Natural killer cell treated with Interleukin-12 subunit alpha and Interleukin-12 subunit beta and Interleukin-15 and Interleukin-18, amount 100 ng/mL, for 72 hours (primary cell): ENCODE measurements around the gene KLK15. TPM values are rescaled to one million over a fixed set of nuclear protein-coding genes. Genes with fewer than 3 reads are reported as not detected.

ENCODE experiments used
- ATAC-seq, 2 donors: fragments of 150-1000 bp; cut with Tn5 transposase in 1 of 2; sonication (Bioruptor Pico), chemical (Tn5 transposase) in 1 of 2; 2 replicates each; pipeline ENCODE4 v1.10.0; 2021
- DNase-seq: peaks from one replicate; pipeline ENCODE4 v3.0.0; 2022; ENCODE audit warnings: low spot score
- H3K27ac Mint-ChIP-seq, 2 donors: 1 replicate in 1 of 2; 2 replicates in 1 of 2; pipeline ENCODE4 v1.8.0; 2022; ENCODE audit warnings: mixed read lengths in 2 of 2, mild to moderate bottlenecking in 1 of 2, moderate library complexity in 1 of 2
- H3K27me3 Mint-ChIP-seq, 2 donors: 1 replicate in 1 of 2; 2 replicates in 1 of 2; pipeline ENCODE4 v1.8.0; 2022; ENCODE audit warnings: mixed read lengths in 2 of 2
- H3K36me3 Mint-ChIP-seq: one replicate; pipeline ENCODE4 v1.8.0; 2022; ENCODE audit warnings: mixed read lengths
- H3K4me1 Mint-ChIP-seq, 2 donors: 1 replicate in 1 of 2; 2 replicates in 1 of 2; pipeline ENCODE4 v1.8.0; 2022; ENCODE audit warnings: low read depth in 2 of 2, mixed read lengths in 2 of 2, mild to moderate bottlenecking in 1 of 2
- H3K4me3 Mint-ChIP-seq: one replicate; pipeline ENCODE4 v1.8.0; 2022; ENCODE audit warnings: mixed read lengths
- H3K9me3 Mint-ChIP-seq: 2 replicates; pipeline ENCODE4 v1.8.0; 2022; ENCODE audit warnings: mixed read lengths
- total RNA-seq, 2 donors: library from RNA; stranded (reverse); gene quantifications; one replicate each; pipeline ENCODE4 v1.2.3, GENCODE V29; 2022

Gene KLK15
- total RNA-seq, 2 donors from 2014 or later = not detected

DNA sequence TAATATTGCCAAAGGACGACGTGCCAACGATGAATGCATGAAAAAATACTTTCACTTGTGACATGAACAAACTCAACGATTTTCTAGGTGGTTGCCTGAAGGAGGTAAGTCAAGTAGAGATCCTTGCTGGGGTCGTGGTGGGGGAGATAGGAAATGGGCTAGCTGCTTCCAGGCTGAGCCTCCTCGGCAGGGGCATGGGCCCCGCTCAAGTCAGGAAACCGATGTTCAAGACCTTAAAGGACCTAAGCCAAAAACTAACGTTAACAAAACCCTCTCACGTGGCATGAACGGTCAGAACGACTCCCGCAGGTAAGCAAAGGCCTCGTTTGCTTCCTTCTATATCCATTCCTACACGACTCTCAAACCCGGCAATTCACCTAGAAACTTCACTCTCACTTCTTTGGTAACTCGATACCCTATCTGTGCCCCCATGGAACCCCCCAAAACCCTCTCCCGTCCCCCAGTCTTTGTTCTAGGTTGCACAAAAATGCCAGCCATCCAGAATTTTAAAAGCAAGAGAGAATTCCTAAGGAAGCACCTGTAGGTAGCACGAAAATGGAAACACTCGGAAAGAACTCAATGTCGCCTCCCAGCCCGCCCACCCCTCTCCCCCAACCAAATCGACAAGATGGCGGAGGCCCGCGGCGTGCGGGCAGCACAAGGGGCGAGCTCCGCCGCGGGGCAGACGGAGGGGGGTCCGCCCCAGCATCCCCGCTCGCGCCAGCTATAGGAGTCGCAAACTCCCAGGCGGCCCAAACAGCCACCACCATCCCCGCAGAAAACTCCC is 29.5 kb downstream of the KLK15 start:
- H3K27ac Mint-ChIP-seq = peak overlapping the region; percentile 98 to 99
- peak overlapping the region; percentile 93 for H3K4me3 Mint-ChIP-seq
- ATAC-seq (peak in 1 of 2 donors; percentile 2), DNase-seq (no peak)
- peaks cover 22% of the 10 kb centered on the region for H3K36me3 Mint-ChIP-seq
- no peaks in the 10 kb centered on the region for H3K27me3 Mint-ChIP-seq
- H3K4me1 Mint-ChIP-seq = peaks cover 30 to 33% of the 10 kb centered on the region in 2 donors
- H3K9me3 Mint-ChIP-seq = no peaks in the 10 kb centered on the region

DNA sequence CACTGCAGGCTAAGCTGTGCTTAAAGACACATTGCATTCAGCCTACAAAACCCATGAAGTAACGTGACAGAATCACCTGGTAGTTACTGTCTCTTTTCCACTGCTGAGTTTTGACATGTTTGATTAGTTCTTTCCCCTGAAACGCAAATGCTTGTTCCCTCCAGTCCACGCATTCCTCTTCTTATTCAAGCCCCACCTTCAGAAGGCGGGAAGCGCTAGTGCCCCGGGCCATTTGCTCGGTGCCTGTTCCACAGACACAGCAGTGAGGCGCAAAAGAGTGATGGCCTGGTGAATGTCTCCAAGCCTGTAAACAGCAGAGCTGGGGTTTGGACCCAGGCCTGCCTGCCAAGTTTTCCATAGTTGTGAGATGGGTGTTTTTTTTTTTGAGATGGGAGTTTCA is 32.3 kb downstream of the KLK15 start:
- ATAC-seq = no peak
- Mint-ChIP-seq H3K4me1 (peaks cover 26 to 31% of the 10 kb centered on the region in 2 donors), H3K4me3 (peak overlapping the region; percentile 51), H3K36me3 (peaks cover 22% of the 10 kb centered on the region), H3K27ac (peak overlapping the region; percentile 27 to 33), H3K27me3 (no peaks in the 10 kb centered on the region), H3K9me3 (no peaks in the 10 kb centered on the region)
- DNase-seq = no peak

DNA sequence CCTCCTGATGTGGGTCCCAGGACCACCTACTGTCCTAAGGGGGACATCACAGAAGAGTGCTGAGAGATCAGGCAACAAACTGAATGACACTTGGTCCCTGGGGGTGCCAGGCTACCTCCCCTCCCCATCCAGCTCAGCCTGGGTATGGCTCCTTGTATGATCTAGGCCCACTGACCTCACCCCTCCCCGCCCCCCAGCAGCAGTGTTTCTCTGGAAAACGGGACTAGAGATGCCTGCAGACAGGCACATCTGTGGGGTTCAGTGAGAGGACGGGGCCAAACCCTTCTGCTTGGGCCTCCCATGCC is 33.9 kb downstream of the KLK15 start:
- Mint-ChIP-seq H3K27ac (no peak overlapping the region), H3K4me3 (no peak overlapping the region), H3K4me1 (peaks cover 20 to 21% of the 10 kb centered on the region in 2 donors), H3K36me3 (peaks cover 21% of the 10 kb centered on the region), H3K27me3 (no peaks in the 10 kb centered on the region), H3K9me3 (no peaks in the 10 kb centered on the region)
- ATAC-seq = no peak
- DNase-seq = no peak

DNA sequence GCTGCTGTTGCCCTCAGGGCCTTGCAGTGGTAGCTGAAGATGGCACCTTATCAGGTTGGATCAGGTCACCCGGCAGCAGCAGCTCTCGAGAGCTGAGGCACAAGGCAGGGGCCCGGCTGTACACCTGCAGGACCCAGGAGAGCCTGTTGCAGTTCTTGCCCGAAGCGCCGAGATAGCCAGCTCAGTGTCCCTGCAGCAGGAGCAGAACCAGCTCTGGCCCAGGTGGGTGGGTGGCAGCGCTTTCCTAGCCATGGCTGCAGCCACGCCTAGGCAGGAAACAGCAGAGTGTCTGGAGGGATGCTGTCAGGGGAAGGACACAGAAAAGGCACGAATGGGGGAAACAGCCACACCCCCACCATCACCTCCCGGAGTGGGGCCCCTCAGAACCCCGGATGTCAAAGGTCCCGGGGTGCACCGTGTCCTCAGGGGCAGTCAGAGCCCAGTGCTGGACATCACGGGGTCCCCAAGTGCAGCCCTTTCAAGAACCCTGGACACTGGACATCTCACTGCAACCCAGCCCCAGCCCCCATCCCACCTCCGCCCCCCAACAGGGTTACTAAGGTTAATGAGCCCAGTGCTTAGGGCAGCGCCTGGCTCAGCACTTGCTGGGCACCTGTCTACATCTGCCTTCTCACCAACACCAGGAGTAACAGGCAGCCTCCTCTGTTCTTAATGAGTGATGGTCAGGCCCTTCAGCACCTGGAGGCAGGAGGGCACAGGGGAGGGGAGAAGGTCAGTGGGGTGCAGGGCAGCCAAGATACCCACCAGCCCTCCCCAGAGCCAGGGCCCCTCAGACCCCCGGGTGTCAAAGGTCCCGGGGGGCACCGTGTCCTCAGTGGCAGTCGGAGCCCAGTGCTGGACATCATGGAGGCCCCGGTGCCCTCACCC is 34.5 kb downstream of the KLK15 start:
- Mint-ChIP-seq H3K27ac (no peak overlapping the region), H3K27me3 (no peaks in the 10 kb centered on the region), H3K4me3 (no peak overlapping the region), H3K9me3 (no peaks in the 10 kb centered on the region), H3K4me1 (peaks cover 17 to 18% of the 10 kb centered on the region in 2 donors), H3K36me3 (peaks cover 17% of the 10 kb centered on the region)
- ATAC-seq (no peak), DNase-seq (no peak)

DNA sequence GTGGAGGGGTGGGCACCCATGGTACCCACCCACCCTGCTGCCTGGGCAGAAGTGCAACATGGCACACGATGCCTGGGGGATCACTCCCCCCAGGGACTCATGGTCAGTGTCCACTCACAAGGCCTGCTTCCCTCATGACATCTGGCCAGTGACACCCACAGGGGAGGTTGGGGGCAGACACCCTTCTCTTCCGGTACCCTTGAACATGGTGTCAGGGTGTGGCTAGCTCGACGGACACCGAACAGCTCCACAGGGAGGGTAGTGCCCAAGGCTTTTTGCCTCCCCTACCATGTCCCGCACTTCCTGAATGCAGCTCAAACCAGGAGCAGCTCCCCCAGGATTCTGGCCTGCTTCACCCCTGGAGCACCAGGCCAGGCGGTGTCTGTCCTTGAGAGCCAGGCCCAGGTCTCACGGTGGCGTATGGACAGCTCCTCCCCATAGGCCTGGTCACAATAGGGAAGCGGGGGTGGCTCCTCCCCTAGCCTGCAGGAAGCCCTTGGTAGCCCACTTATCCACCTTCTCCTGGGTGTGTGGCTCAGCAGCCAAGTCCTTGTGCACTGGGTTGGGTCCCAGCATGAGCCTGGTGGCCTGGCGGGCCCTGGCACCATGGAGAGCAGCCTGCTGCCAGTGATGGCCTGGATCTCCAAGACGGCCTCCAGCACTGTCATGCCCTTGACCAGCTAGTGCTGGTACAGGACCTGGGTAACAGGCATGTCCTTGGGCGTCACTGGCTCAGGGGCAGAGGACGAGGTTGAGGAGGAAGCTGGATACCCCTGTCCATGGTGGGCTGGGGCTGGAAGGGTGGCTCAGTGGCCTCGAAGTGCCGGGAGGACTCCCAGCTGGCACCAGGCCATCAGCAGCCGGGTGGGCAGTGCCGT is 35.4 kb downstream of the KLK15 start:
- DNase-seq (no peak), ATAC-seq (no peak)
- Mint-ChIP-seq H3K36me3 (peaks cover 12% of the 10 kb centered on the region), H3K4me3 (no peak overlapping the region), H3K4me1 (peaks cover 11 to 12% of the 10 kb centered on the region in 2 donors), H3K27me3 (no peaks in the 10 kb centered on the region), H3K27ac (no peak overlapping the region), H3K9me3 (no peaks in the 10 kb centered on the region)

DNA sequence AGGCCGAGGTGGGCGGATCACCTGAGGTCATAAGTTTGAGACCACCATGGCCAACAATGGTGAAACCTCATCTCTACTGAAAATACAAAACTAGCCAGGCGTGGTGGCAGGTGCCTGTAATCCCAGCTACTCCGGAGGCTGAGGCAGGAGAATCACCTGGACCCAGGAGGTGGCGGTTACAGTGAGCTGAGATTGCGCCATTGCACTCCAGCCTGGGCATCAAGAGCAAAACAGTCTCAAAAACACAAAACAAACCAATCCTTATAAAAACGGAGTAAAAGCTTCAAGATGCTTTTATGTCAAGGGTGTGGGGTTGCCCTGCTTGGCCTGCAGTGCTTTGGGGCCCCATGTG is 36.0 kb downstream of the KLK15 start:
- ATAC-seq (no peak), DNase-seq (no peak)
- Mint-ChIP-seq H3K4me1 (peaks cover 6 to 8% of the 10 kb centered on the region in 2 donors), H3K4me3 (no peak overlapping the region), H3K27me3 (no peaks in the 10 kb centered on the region), H3K27ac (no peak overlapping the region), H3K36me3 (peaks cover 7% of the 10 kb centered on the region), H3K9me3 (no peaks in the 10 kb centered on the region)

DNA sequence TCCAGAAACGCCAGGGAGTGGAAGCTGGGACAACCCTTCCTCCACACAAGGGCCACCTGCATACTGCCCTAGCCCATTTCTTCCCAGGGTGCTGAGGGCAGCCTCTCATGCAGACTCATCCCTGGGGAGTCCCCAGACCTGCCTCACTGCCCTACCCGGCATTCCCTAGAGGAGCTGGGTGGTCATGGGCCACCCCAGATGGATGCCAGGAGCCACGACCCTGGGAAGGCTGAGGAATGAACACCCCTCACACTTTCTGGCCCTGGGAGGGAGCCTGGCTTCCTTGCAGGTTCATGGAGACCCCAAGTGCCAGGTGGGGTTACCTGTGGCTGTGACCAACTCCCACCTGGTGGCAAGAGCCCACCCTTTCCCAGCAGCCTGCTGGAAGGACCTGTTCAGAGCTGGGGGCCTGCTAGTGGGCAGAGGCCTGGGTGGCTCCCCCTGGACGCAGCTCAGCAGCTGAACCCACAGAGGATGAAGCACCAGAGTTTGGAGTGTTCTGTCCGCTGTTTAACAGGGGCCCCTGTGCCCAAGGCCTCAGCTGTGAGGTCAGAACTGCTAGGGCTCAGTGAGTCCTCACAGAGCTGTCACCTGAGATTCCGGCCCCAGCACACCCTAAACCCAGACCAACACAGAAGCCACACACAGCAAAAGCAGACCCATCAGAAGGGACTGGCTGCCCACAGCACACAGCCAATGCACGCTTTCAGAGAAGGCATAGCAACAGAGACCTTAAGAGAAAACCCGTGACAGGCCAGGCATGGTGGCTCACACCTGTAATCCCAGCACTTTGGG is 36.5 kb downstream of the KLK15 start:
- Mint-ChIP-seq H3K9me3 (no peaks in the 10 kb centered on the region), H3K4me1 (peaks cover 6 to 8% of the 10 kb centered on the region in 2 donors), H3K36me3 (peaks cover 7% of the 10 kb centered on the region), H3K27me3 (no peaks in the 10 kb centered on the region), H3K4me3 (no peak overlapping the region), H3K27ac (no peak overlapping the region)
- DNase-seq (no peak), ATAC-seq (no peak)

DNA sequence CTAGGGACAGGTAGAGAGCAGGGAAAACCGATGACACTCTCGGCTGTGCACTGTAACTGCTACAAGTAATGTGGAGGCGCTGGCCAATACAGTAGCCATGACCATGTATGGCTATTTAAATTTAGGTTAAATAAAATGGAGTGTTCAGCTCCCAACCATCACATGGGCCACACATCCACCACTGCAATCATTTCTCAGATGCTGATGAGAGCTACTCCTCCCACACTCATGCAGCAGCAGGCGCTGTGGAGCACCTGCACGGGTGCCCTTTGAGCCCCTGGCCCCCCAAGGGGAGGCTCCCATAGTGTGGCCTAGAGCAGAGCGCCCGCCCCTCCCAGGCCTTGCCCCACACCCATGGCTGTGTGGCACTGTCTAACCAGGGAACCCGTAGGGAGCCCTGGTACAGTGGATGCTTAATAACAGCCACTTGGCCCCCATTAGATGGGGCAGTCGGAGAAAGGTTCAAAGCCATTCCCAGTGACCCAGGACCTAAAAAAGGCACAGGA is 37.2 kb downstream of the KLK15 start:
- no peaks in the 10 kb centered on the region for H3K9me3 Mint-ChIP-seq
- H3K4me3 Mint-ChIP-seq = no peak overlapping the region
- peaks cover 6 to 9% of the 10 kb centered on the region in 2 donors for H3K4me1 Mint-ChIP-seq
- no peak overlapping the region for H3K27ac Mint-ChIP-seq
- ATAC-seq (no peak), DNase-seq (no peak)
- peaks cover 5% of the 10 kb centered on the region for H3K36me3 Mint-ChIP-seq
- H3K27me3 Mint-ChIP-seq = no peaks in the 10 kb centered on the region

DNA sequence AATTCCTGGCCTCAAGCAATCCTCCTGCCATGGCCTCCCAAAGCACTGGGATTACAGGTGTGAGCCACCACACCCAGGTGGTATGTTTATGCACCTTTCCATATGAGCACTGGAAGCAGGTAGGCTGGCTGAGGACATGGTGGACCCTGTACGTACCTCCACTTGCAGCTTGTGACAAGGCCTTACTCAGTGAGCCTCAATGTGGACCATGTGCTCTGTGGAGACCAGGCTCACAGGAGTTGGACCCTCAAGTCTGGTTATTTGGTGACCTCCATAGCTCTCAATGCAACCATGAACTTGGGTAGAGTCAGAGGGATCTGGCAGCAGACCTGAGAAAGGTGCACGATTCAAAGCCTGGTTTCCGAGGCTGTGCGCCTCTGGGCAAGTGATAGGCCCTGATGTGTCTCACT is 37.7 kb downstream of the KLK15 start:
- DNase-seq (no peak), ATAC-seq (no peak)
- H3K27ac Mint-ChIP-seq = no peak overlapping the region
- H3K4me3 Mint-ChIP-seq = no peak overlapping the region
- peaks cover under 1% of the 10 kb centered on the region for H3K36me3 Mint-ChIP-seq
- H3K9me3 Mint-ChIP-seq = no peaks in the 10 kb centered on the region
- peaks cover 4 to 7% of the 10 kb centered on the region in 2 donors for H3K4me1 Mint-ChIP-seq
- H3K27me3 Mint-ChIP-seq = no peaks in the 10 kb centered on the region

DNA sequence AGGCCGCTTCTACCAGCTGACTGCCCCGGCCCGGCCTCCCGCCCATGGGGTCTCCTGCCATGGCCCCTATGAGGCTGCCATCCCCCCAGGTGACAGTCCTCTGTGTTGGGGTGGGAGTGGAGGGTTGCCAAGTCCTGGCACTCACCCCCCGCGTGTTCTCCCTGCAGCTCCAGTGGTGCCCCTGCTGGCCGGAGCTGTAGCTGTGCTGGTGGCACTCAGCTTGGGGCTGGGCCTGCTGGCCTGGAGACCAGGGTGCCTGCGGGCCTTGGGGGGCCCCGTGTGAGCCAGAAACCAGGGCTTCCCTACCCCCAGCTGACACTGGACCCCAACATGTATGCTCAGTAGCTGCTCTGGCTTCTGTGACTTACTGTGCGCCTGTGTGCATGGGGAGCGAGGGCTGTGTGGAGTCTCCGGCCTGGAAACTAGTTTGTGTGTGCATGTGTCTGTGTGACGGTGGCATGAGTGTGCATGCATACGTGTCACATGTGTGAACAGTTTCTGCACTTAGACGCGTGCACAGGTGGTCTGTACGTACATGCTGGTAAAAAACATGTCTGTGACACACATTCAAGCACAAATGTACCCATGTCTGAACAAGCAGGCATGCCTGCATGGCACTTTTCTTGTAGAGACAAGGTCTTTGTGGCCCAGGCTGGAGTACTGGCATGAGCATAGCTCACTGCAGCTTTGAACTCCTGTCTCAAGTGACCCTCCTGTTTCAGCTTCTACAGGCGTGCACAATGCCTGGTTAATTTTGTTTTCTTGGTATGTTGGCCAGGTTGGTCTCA is 38.3 kb downstream of the KLK15 start:
- ATAC-seq = peak in 1 of 2 donors; percentile 41

DNA sequence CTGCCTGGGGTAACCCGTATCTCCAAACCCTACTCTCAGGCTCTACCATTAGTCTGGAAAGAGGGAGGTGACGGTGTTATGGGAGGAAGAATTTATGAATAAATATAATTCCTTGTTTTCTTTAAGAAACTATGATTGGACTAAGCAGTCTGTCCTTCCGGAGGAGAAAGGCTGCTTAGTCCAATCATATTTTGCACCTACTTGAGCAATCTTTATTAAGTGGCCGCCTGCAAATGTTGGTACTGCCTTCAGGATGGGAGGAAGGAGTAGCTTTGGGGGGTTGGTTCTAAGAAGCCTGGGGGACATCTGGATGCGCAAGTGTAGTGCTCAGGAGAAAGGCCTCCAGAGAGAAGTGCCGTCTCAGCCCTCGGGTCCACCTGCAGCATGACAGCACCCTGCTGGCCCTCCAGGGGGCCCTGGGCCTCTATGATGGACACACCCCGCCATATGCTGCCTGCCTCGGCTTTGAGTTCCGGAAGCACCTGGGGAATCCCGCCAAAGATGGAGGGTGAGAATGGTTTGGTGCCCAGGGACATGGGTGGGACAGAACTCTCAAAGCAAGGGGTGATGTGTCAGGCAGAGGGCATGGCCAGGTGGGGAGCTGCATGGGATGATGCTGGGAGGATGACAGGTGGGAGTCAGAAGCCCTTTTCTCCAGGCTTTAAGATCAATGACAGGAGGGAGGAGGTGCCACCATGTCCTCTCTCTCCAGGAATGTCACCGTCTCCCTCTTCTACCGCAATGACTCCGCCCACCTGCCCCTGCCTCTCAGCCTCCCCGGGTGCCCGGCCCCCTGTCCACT is 39.1 kb downstream of the KLK15 start:
- DNase-seq (no peak), ATAC-seq (peak in 1 of 2 donors; percentile 21)
- Mint-ChIP-seq H3K27ac (no peak overlapping the region), H3K36me3 (no peaks in the 10 kb centered on the region), H3K4me1 (peaks cover 4% of the 10 kb centered on the region in 2 donors), H3K27me3 (no peaks in the 10 kb centered on the region), H3K4me3 (no peak overlapping the region), H3K9me3 (no peaks in the 10 kb centered on the region)

More for the DNA sequence above, 38.3 kb downstream of the KLK15 start:
- Mint-ChIP-seq H3K27ac (no peak overlapping the region), H3K4me3 (no peak overlapping the region), H3K9me3 (no peaks in the 10 kb centered on the region), H3K4me1 (peaks cover 4% of the 10 kb centered on the region in 2 donors), H3K27me3 (no peaks in the 10 kb centered on the region), H3K36me3 (no peaks in the 10 kb centered on the region)
- DNase-seq = no peak
